Measurements from ENCODE around the gene REL. TPM values are rescaled to one million over a fixed set of nuclear protein-coding genes. Genes with fewer than 3 reads are reported as not detected.

REL gene
- polyA plus RNA-seq, 1 of the 3 experiments (the other 2 are of a cell fraction) = 0.59 TPM

DNA sequence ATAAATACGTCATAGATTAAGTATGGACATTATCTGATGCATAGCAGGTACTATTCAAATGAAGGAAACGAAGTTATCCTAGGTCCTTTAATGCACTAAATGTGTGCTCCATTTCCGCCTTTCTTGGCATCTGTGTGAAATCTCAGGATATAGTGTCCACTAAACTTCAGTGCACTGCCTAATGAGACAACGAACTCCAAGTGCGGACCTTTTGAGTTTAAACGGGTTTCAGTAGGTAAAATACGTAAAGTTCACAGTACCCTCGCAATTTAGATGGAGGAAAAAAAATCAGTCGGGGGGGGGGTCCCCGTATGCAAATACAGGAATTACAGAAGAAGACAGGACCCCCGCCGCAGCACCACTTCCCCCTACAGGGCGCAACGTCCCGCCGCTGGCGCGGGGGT, 729 bp upstream of the REL start:
- Histone ChIP-seq H3F3A (replicated peaks; ENCODE audit: insufficient read depth) (peaks cover 14% of the 10 kb centered on the region), H3K4me2 (peak overlapping the region; percentile 80), H2AFZ (ENCODE audit: low read depth) (peak overlapping the region; percentile 95), H3K9ac (peak overlapping the region; percentile 93), H3K4me3 (ENCODE audit: low read depth in 2 of 2, low read length in 1 of 2) (peak overlapping the region; percentile 89 to 93), H4K20me1 (ENCODE audit: insufficient read depth) (no peaks in the 10 kb centered on the region), H3K36me3 (replicated peaks in 1 of 2; ENCODE audit: control insufficient read depth in 1 of 2, insufficient read depth in 2 of 2, low read length in 1 of 2) (no peaks in the 10 kb centered on the region), H3K79me2 (ENCODE audit: insufficient read depth) (peaks cover 32% of the 10 kb centered on the region), H3K4me1 (ENCODE audit: control insufficient read depth in 1 of 2, insufficient read depth in 2 of 2, low read depth in 1 of 2, low read length in 1 of 2) (peaks cover 4 to 10% of the 10 kb centered on the region in 2 experiments; a peak in 3 of 4 replicates), H3K9me2 (no peaks in the 10 kb centered on the region), H3K27me3 (ENCODE audit: insufficient read depth) (no peaks in the 10 kb centered on the region), H3K27ac (ENCODE audit: low read depth in 2 of 2, low read length in 1 of 2) (peak overlapping the region; percentile 86 to 91; a peak in 3 of 4 replicates), H3K9me3 (no peaks in the 10 kb centered on the region)
- no peak for DNase-seq
- POLR2A ChIA-PET = no interaction called here
- TF ChIP-seq, protein P1, sequence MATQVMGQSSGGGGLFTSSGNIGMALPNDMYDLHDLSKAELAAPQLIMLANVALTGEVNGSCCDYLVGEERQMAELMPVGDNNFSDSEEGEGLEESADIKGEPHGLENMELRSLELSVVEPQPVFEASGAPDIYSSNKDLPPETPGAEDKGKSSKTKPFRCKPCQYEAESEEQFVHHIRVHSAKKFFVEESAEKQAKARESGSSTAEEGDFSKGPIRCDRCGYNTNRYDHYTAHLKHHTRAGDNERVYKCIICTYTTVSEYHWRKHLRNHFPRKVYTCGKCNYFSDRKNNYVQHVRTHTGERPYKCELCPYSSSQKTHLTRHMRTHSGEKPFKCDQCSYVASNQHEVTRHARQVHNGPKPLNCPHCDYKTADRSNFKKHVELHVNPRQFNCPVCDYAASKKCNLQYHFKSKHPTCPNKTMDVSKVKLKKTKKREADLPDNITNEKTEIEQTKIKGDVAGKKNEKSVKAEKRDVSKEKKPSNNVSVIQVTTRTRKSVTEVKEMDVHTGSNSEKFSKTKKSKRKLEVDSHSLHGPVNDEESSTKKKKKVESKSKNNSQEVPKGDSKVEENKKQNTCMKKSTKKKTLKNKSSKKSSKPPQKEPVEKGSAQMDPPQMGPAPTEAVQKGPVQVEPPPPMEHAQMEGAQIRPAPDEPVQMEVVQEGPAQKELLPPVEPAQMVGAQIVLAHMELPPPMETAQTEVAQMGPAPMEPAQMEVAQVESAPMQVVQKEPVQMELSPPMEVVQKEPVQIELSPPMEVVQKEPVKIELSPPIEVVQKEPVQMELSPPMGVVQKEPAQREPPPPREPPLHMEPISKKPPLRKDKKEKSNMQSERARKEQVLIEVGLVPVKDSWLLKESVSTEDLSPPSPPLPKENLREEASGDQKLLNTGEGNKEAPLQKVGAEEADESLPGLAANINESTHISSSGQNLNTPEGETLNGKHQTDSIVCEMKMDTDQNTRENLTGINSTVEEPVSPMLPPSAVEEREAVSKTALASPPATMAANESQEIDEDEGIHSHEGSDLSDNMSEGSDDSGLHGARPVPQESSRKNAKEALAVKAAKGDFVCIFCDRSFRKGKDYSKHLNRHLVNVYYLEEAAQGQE (IDR thresholded peaks at IDR 0.05; ENCODE audit: low read depth, low read length) = no peak
- no peak for TF ChIP-seq TEAD4 (IDR thresholded peaks at IDR 0.05; ENCODE audit: borderline replicate concordance, insufficient read depth)
- TF ChIP-seq, protein P2, sequence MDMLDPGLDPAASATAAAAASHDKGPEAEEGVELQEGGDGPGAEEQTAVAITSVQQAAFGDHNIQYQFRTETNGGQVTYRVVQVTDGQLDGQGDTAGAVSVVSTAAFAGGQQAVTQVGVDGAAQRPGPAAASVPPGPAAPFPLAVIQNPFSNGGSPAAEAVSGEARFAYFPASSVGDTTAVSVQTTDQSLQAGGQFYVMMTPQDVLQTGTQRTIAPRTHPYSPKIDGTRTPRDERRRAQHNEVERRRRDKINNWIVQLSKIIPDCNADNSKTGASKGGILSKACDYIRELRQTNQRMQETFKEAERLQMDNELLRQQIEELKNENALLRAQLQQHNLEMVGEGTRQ (IDR thresholded peaks at IDR 0.05; ENCODE audit: borderline replicate concordance, low read depth, low read length) = no peak
- TF ChIP-seq FOXJ3 (CRISPR knock-in tag; IDR thresholded peaks at IDR 0.05) = no peak
- TF ChIP-seq, protein P3, sequence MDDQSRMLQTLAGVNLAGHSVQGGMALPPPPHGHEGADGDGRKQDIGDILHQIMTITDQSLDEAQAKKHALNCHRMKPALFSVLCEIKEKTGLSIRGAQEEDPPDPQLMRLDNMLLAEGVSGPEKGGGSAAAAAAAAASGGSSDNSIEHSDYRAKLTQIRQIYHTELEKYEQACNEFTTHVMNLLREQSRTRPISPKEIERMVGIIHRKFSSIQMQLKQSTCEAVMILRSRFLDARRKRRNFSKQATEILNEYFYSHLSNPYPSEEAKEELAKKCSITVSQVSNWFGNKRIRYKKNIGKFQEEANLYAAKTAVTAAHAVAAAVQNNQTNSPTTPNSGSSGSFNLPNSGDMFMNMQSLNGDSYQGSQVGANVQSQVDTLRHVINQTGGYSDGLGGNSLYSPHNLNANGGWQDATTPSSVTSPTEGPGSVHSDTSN (IDR thresholded peaks at IDR 0.05) = no peak
- TF ChIP-seq, protein P4, sequence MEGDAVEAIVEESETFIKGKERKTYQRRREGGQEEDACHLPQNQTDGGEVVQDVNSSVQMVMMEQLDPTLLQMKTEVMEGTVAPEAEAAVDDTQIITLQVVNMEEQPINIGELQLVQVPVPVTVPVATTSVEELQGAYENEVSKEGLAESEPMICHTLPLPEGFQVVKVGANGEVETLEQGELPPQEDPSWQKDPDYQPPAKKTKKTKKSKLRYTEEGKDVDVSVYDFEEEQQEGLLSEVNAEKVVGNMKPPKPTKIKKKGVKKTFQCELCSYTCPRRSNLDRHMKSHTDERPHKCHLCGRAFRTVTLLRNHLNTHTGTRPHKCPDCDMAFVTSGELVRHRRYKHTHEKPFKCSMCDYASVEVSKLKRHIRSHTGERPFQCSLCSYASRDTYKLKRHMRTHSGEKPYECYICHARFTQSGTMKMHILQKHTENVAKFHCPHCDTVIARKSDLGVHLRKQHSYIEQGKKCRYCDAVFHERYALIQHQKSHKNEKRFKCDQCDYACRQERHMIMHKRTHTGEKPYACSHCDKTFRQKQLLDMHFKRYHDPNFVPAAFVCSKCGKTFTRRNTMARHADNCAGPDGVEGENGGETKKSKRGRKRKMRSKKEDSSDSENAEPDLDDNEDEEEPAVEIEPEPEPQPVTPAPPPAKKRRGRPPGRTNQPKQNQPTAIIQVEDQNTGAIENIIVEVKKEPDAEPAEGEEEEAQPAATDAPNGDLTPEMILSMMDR (IDR thresholded peaks at IDR 0.05) = peak; percentile 29; the same call in 1 of the 2 replicates
- 0 out of 2 replicates have a peak, but pooled peaks have one; percentile 6 for TF ChIP-seq ELF1 (IDR thresholded peaks at IDR 0.05)
- TF ChIP-seq EP300 (IDR thresholded peaks at IDR 0.05; ENCODE audit: borderline replicate concordance in 1 of 2, low read depth in 1 of 2, low read length in 1 of 2) = no peak
- CTCF ChIA-PET = interaction anchor here (1.4 to 2.7 kb wide), 3 partner anchors 14 to 118 kb away, joined by 3 to 11 read pairs (median 3); no protein-coding TSS in a partner anchor
- 8% methylated on average over 13 of the region's 18 CpGs for WGBS (ENCODE audit: low lambda C conversion rate)

Data from SK-N-SH (cell line).